Measurements from ENCODE around the gene RMRP.

Gene RMRP

DNA sequence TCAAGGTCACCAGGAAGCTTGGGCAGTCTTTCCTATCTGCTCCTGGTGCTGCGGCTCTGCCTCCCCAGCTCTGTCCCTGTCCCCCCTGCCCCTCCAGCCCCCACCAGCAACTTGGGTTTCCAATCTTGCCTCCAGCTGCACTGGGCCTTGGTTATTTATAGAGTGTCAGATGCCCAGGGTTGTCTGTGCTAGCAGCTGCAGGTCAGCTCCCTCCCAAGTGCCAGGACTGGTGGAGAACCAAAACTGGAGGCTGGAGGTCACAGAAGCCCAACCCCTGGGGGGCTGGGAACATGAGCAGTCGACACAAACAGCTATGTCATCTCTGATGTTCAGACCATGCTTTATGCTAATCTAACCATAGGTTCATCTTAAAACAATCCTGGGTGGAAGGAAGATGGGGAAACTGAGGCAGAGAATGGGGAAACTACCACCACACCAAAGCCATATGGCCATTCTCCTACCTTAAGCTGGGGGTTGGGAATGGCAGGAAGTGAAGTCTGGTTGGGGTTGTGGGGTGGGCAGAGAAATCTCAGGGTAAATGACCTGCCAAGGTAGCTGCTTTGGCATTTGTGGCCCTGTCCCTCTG lies 30.2 kb upstream of the RMRP start:
- DNase-seq = peak in 1 of 58 donors; percentile 13

DNA sequence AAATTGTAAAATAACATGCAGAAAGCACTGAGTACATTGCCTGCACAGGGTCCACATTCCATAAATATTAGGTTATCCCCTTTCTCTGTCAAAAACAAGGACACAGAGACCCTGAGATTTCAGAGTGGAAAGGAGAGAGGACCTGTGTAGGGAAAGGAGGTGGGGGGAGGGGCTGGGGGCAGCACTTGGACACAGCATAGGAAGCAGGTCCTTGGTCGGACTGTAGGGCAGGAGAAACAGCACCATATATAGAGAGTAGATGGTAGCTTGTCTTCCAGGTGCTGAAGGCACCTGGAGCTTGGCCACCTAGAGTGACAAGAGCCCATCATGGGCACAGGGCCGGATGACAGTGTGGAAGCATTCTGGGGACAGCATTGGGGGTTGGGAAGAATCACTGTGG lies 29.5 kb upstream of the RMRP start:
- DNase-seq = no peak

DNA sequence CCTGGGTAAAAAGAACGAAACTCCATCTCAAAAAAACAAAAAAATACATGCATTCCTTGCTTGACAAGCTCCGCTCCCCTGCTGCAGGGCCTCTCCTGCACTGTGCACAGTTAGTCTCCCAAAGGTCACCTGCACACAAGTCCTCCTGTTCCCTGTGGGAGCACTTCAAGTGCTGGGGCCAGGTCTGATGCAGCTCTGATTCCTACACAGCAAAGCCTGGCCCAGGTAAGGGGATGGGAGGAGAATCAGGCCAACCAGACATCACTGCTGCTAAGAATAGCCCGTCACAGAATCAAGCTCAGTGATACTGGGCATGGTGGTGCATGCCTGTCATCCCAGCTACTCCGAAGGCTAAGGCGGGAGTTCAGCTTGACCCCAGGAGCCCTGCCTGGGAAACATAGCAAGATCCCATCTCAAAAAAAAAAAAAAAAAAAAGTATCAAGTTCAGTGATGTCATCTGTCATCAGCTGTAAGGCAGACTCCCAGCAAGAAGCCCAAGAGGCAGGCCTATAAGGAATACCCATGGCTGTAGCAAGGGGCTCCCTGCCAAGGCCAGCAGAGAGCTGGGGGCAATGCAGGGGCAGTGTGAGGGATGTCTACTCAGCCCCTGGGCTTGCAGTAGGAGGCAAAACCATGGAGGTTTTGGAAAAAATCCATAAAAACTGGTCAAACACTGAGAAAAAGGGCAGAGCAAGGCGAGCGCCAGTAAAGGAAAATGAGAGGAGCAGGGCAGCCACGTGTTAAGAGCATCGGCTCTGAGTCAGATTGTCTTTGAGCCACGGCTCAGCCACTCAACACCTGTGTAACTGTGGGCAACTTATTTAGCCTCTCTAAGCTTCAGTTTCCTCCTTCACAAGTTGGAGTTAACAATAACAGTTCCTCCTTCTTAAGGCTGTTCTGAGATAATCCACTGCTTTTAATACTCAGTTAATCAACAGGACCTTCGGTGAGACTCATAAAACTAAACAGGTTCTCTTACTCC lies 28.7 kb upstream of the RMRP start:
- DNase-seq = no peak

DNA sequence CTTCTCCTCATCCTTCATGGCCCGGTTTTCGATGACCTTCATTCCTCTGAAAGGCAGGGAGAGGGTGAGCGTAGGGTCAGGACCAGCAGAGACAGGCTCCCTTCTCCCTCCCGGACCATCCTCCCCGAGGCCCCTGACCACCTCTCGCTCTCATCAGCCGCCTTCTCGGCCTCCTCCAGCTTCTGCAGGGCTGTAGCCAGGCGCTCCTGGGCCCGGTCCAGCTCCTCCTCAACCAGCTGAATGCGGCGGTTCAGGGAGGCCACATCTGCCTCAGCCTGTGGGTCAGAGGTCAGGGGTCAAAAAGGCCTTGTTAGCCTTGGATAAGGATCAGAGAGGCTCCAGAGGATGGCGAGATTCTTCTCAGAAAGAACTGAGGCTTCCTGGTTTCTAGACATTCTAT lies 27.7 kb upstream of the RMRP start:
- DNase-seq = no peak

- no peak for DNase-seq
These were observed 27.1 kb upstream of the RMRP start for GRCh38 chr9:35684921-35685320.

GRCh38 chr9:35683323-35683722 lies 25.5 kb upstream of the RMRP start:
- DNase-seq = no peak

DNA sequence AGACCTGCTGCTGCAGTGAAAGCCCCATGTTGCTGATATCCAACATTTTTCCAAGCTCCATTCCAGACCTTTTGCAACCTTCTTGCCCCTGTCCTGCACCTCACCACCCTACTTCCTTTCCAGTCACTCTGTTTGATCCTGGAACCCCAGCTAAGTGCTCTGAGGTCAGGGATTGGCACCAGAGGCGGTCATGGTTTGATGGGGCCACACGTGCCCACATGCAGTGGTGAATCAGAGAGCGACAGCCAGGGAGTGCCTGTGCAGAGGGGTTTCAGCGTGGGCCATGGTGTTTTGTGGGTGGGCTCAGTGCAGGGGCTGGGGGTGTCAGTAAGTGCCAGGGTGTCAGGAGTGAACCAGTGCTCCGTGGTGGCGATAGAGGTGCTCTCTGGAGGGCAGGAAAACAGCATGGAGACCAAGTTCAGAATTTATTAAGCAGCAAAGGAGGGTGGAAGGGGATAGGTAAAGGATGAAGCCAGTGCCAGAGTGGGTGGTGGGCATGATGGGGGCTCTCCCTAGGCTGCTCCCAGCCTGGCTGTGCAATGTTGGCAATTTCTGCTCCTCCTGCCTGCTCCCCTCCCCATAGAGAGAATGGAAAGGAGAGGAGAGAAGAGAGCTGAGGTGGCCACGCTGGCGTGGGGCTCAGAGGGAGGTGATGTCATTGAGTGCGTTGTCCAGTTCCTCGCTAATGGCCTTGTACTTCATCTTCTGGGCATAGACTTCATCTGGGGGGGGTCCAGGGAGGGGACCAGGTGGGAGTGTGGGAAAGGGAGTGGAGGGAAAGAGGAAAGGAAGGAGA lies 24.9 kb upstream of the RMRP start:
- no peak for DNase-seq

GRCh38 chr9:35682051-35682450 lies 24.2 kb upstream of the RMRP start:
- no peak for DNase-seq

DNA sequence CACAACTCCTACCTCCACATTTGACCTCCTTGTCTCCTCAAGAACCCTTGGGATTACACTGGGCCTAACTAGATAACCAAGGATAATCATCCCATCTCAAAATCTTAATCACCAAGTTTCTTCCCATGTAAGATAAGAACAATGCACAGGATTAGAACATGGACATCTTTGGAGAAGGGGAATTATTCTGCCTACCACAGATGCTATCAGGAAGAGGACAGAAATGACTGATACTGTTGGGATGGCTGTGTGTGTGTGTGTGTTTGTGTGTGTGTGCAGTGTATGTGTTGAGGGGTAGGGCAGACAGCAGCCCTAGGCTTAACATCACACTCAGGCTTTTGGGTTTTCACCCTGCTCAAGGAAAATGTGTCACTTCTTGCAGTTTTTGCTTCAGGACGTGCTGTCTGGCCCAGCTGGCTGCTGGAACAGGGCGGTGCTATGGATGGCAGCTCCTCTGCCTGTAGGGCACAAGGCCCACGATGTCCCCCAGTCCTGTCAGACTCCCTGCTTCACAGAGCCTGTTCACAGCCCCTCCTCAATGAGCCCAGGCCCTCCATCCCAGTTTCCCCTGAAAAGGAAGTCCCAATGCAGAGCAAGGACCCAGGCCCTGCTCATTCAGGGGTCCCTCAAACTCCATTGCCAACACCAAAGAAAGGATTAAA lies 23.7 kb upstream of the RMRP start:
- DNase-seq = no peak

GRCh38 chr9:35680331-35681105 lies 22.7 kb upstream of the RMRP start:
- no peak for DNase-seq

DNA sequence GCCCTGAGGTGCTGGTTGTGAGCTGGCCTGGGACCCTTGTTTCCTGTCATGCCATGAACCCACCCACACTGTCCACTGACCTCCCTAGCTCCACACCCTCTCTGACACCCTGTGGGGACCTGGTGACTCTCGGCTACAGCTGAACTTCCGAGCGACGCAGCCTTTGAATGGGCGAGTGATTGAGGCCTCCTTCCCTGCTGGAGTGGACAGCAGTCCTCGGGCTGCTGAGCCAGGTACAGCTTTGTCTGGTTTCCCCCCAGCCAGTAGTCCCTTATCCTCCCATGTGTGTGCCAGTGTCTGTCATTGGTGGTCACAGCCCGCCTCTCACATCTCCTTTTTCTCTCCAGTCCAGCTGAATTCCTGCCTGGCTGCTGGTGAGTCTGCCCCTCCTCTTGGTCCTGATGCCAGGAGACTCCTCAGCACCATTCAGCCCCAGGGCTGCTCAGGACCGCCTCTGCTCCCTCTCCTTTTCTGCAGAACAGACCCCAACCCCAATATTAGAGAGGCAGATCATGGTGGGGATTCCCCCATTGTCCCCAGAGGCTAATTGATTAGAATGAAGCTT lies 22.0 kb upstream of the RMRP start:
- DNase-seq = no peak

DNA sequence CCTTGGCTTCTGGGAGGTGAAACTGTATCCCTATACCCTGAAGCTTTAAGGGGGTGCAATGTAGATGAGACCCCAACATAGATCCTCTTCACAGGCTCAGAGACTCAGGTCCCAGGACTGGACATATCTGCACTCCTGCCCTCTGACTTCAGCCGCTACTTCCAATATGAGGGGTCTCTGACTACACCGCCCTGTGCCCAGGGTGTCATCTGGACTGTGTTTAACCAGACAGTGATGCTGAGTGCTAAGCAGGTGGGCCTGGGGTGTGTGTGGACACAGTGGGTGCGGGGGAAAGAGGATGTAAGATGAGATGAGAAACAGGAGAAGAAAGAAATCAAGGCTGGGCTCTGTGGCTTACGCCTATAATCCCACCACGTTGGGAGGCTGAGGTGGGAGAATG lies 21.3 kb upstream of the RMRP start:
- DNase-seq = no peak

DNA sequence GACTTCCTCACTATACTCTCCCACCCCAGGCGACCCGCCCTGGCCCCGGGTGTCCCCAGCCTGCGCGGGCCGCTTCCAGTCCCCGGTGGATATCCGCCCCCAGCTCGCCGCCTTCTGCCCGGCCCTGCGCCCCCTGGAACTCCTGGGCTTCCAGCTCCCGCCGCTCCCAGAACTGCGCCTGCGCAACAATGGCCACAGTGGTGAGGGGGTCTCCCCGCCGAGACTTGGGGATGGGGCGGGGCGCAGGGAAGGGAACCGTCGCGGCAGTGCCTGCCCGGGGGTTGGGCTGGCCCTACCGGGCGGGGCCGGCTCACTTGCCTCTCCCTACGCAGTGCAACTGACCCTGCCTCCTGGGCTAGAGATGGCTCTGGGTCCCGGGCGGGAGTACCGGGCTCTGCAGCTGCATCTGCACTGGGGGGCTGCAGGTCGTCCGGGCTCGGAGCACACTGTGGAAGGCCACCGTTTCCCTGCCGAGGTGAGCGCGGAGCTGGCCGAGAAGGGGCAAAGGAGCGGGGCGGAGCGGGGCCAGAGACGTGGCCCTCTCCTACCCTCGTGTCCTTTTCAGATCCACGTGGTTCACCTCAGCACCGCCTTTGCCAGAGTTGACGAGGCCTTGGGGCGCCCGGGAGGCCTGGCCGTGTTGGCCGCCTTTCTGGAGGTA lies 18.0 kb upstream of the RMRP start:
- DNase-seq = peak in 18 of 58 donors; percentile 6 to 37 (median 18)

DNA sequence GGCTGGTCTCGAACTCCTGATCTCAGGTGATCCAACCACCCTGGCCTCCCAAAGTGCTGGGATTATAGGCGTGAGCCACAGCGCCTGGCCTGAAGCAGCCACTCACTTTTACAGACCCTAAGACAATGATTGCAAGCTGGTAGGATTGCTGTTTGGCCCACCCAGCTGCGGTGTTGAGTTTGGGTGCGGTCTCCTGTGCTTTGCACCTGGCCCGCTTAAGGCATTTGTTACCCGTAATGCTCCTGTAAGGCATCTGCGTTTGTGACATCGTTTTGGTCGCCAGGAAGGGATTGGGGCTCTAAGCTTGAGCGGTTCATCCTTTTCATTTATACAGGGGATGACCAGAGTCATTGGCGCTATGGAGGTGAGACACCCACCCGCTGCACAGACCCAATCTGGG lies 17.4 kb upstream of the RMRP start:
- DNase-seq = no peak

- DNase-seq = no peak
These were observed 16.2 kb upstream of the RMRP start for GRCh38 chr9:35674025-35674361.

DNA sequence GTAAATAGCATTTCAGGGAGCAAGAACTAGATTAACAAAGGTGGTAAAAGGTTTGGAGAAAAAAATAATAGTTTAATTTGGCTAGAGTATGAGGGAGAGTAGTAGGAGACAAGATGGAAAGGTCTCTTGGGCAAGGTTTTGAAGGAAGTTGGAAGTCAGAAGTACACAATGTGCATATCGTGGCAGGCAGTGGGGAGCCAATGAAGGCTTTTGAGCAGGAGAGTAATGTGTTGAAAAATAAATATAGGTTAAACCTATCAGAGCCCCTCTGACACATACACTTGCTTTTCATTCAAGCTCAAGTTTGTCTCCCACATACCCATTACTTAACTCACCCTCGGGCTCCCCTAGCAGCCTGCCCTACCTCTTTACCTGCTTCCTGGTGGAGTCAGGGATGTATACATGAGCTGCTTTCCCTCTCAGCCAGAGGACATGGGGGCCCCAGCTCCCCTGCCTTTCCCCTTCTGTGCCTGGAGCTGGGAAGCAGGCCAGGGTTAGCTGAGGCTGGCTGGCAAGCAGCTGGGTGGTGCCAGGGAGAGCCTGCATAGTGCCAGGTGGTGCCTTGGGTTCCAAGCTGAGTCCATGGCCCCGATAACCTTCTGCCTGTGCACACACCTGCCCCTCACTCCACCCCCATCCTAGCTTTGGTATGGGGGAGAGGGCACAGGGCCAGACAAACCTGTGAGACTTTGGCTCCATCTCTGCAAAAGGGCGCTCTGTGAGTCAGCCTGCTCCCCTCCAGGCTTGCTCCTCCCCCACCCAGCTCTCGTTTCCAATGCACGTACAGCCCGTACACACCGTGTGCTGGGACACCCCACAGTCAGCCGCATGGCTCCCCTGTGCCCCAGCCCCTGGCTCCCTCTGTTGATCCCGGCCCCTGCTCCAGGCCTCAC lies 15.6 kb upstream of the RMRP start, which contains the start of gene CA9:
TSS of gene CA9 (plus strand) at position 797 of the 893 bp plus-strand sequence. CDS start at position 829, 32 bp downstream.
- peak in 23 of 58 donors; percentile 7 to 58 (median 23) for DNase-seq

GRCh38 chr9:35669331-35670145 lies 11.7 kb upstream of the RMRP start:
- no peak for DNase-seq

DNA sequence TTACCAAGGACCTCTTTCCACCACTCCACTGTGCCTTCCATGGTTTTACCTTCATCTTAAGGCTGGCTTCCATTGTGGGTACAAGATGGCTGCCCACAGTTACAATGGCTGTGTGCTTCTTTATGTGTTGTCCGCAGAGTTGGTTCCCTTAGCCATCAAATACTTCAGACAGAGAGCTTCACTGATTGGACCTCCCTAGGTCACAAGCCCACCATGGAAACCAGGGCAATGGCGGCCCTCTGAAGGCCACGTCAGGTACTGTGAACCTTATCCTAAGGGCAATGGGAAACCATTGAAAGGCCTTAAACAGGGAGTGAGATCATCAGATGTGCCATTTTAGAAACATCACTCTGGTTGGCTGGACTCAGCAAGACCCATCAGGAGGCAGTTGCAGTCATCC lies 10.1 kb upstream of the RMRP start:
- DNase-seq = no peak

Data from anterior cingulate cortex (tissue), 58 donors.